ENCODE measurements around the gene ELOA.
"Not testable (repeated sequence)": the region's sequence is repeated elsewhere in the genome, so short reads cannot be mapped to it uniquely, and the experiment has no call there.

The ELOA gene

DNA sequence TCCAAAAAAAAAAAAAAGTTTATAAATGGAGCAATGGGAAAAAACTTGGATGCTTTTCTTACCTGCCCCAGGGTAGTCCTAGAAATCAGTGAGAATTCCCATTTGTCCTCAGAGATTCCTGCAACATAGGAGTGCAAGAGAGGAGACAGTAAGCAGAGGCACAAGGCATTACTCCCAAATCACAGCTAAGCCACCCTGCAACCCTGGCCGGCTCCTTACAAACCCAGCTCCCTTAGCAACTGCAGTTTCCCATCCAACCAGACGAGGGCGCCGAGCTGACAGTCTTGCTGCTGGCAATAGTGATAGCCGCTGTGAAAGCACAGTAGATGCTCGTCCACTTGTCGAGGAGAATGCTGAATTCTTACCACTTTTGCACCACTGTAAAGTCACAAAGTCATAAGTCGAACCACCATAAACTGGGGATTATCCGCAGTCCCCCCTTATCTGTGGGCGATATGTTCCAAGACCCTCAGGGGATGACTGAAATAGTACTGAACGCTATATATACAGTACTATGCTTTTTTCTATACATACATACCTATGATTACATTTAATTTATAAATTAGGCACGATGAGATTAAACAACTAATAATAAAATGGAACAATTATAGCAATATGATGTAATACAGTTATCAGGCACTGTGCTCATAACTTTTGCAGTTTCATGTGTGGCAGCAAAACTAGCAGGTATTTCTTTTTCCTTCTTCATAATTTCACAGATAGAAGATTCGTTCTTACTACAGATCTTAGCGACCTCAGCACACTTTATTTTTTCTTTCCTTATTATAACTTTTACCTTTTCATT is 29.0 kb downstream of the ELOA start:
- no peaks in the 10 kb centered on the region for H3K27me3 ChIP-seq (ENCODE audit: control insufficient read depth, insufficient read depth, low read length)

DNA sequence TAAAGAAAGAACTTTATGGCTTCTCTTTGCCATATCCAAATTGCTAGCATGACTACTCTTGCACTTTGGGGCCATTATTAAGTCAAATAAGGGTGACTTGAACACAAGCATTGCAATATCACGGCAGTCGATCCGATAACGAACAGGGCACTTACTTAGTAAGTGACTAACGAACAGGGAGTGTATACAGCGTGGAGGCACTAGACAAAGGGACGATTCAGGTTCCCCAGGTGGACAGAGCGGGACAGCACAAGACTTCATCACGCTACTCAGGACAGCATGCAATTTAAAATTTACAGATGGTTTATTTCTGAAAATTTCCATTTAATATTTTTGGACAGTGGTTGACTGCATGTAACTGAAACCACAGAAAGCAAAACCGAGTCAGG is 29.6 kb downstream of the ELOA start:
- Histone ChIP-seq H3K9me3 (replicated peaks; ENCODE audit: low read length) (no peaks in the 10 kb centered on the region), H3K4me2 (ENCODE audit: low read length) (no peak overlapping the region), H3K36me3 (ENCODE audit: insufficient read depth, low read length) (no peaks in the 10 kb centered on the region), H3K9ac (ENCODE audit: low read depth, low read length) (no peak overlapping the region), H3K4me3 (ENCODE audit: low read length) (no peak overlapping the region), H3K27me3 (ENCODE audit: control insufficient read depth, insufficient read depth, low read length) (no peaks in the 10 kb centered on the region), H3K4me1 (ENCODE audit: control insufficient read depth, insufficient read depth, low read length) (no peaks in the 10 kb centered on the region)

More for the DNA sequence above, 29.0 kb downstream of the ELOA start:
- no peaks in the 10 kb centered on the region for H3K36me3 ChIP-seq (ENCODE audit: insufficient read depth, low read length)
- H3K4me3 ChIP-seq (ENCODE audit: low read length): no peak overlapping the region
- no peaks in the 10 kb centered on the region for H3K9me3 ChIP-seq (replicated peaks; ENCODE audit: low read length)
- H3K4me2 ChIP-seq (ENCODE audit: low read length): peak overlapping the region; percentile 50
- no peaks in the 10 kb centered on the region for H3K4me1 ChIP-seq (ENCODE audit: control insufficient read depth, insufficient read depth, low read length)
- H3K9ac ChIP-seq (ENCODE audit: low read depth, low read length): no peak overlapping the region

GRCh38 chr1:23774174-23774880 is 31.1 kb downstream of the ELOA start:
- Histone ChIP-seq H3K27me3 (ENCODE audit: control insufficient read depth, insufficient read depth, low read length) (no peaks in the 10 kb centered on the region), H3K9me3 (replicated peaks; ENCODE audit: low read length) (no peaks in the 10 kb centered on the region)

GRCh38 chr1:23776217-23776616 is 32.9 kb downstream of the ELOA start:
- no peaks in the 10 kb centered on the region for H3K27me3 ChIP-seq (ENCODE audit: control insufficient read depth, insufficient read depth, low read length)
- no peak overlapping the region for H3K4me3 ChIP-seq (ENCODE audit: low read length)
- H3K36me3 ChIP-seq (ENCODE audit: insufficient read depth, low read length): no peaks in the 10 kb centered on the region
- H3K4me2 ChIP-seq (ENCODE audit: low read length): no peak overlapping the region
- H3K9ac ChIP-seq (ENCODE audit: low read depth, low read length): no peak overlapping the region
- no peaks in the 10 kb centered on the region for H3K9me3 ChIP-seq (replicated peaks; ENCODE audit: low read length)
- H3K4me1 ChIP-seq (ENCODE audit: control insufficient read depth, insufficient read depth, low read length): peaks cover 17% of the 10 kb centered on the region

More at GRCh38 chr1:23774174-23774880, 31.1 kb downstream of the ELOA start:
- no peak overlapping the region for H3K9ac ChIP-seq (ENCODE audit: low read depth, low read length)
- peaks cover 4% of the 10 kb centered on the region for H3K4me1 ChIP-seq (ENCODE audit: control insufficient read depth, insufficient read depth, low read length)
- no peak overlapping the region for H3K4me3 ChIP-seq (ENCODE audit: low read length)
- no peaks in the 10 kb centered on the region for H3K36me3 ChIP-seq (ENCODE audit: insufficient read depth, low read length)
- H3K4me2 ChIP-seq (ENCODE audit: low read length): no peak overlapping the region

GRCh38 chr1:23777979-23778814 is 34.9 kb downstream of the ELOA start, which contains the start of gene PITHD1:
Gene PITHD1, plus strand, starts transcription at chr1:23778418. Its CDS starts 98 bp downstream, at chr1:23778516.
- no peaks in the 10 kb centered on the region for H3K9me3 ChIP-seq (replicated peaks; ENCODE audit: low read length)
- H3K4me2 ChIP-seq (ENCODE audit: low read length): peak within 1 kb of the TSS; percentile 87
- H3K9ac ChIP-seq (ENCODE audit: low read depth, low read length): peak within 1 kb of the TSS; percentile 85
- peaks cover 17% of the 10 kb centered on the region for H3K4me1 ChIP-seq (ENCODE audit: control insufficient read depth, insufficient read depth, low read length)
- H3K4me3 ChIP-seq (ENCODE audit: low read length): peak within 1 kb of the TSS; percentile 82
- H3K36me3 ChIP-seq (ENCODE audit: insufficient read depth, low read length): peaks cover 4% of the 10 kb centered on the region
- H3K27me3 ChIP-seq (ENCODE audit: control insufficient read depth, insufficient read depth, low read length): no peaks in the 10 kb centered on the region

DNA sequence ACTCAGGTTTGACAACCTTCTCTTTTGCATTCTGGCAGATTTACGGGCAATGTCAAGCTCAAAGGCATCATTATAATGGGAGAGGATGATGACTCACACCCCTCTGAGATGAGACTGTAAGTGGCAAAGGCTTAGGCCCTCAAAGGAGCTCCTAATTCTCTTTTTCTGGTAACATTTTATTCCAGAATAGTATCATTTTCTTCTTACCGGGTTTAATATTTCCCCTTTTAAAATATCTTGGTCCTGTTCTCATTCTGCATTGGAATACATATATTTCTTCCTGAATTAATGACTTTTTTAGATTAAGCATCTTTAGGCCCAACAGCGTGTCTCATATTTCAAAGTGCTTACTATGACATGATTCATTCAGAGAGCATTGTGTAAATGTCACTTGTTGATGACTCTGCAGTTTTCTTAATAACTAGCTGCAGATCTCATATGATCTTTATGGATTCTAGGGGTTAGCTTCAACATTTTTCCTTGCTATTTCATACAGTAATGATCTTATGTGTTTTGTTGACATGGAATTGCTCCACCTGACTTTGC is 36.6 kb downstream of the ELOA start:
- no peaks in the 10 kb centered on the region for H3K27me3 ChIP-seq (ENCODE audit: control insufficient read depth, insufficient read depth, low read length)
- H3K4me3 ChIP-seq (ENCODE audit: low read length): peak overlapping the region; percentile 82
- H3K4me2 ChIP-seq (ENCODE audit: low read length): peak overlapping the region; percentile 86
- H3K4me1 ChIP-seq (ENCODE audit: control insufficient read depth, insufficient read depth, low read length): peaks cover 17% of the 10 kb centered on the region
- H3K9me3 ChIP-seq (replicated peaks; ENCODE audit: low read length): no peaks in the 10 kb centered on the region
- H3K36me3 ChIP-seq (ENCODE audit: insufficient read depth, low read length): peaks cover 15% of the 10 kb centered on the region
- peak overlapping the region; percentile 85 for H3K9ac ChIP-seq (ENCODE audit: low read depth, low read length)

DNA sequence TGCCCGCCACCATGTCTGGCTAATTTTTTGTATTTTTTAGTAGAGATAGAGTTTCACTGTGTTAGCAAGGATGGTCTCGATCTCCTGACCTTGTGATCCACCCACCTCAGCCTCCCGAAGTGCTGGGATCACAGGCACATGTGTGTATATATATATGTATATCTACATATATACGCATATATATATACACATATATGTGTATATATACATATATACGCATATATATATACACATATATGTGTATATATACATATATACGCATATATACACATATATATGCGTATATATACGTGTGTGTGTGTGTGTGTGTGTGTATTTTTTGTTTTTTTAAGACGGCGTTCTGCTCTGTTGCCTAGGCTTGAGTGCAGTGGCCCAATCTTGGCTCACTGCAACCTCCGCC is 39.9 kb downstream of the ELOA start:
- not testable (repeated sequence) for H3K27me3 ChIP-seq (ENCODE audit: control insufficient read depth, insufficient read depth, low read length); H3K4me2 ChIP-seq (ENCODE audit: low read length)

GRCh38 chr1:23784846-23785245 is 41.6 kb downstream of the ELOA start:
- H3K9ac ChIP-seq (ENCODE audit: low read depth, low read length): no peak overlapping the region
- no peaks in the 10 kb centered on the region for H3K27me3 ChIP-seq (ENCODE audit: control insufficient read depth, insufficient read depth, low read length)
- peaks cover 51% of the 10 kb centered on the region for H3K36me3 ChIP-seq (ENCODE audit: insufficient read depth, low read length)
- no peak overlapping the region for H3K4me3 ChIP-seq (ENCODE audit: low read length)
- H3K4me2 ChIP-seq (ENCODE audit: low read length): no peak overlapping the region
- peaks cover 14% of the 10 kb centered on the region for H3K4me1 ChIP-seq (ENCODE audit: control insufficient read depth, insufficient read depth, low read length)
- H3K9me3 ChIP-seq (replicated peaks; ENCODE audit: low read length): no peaks in the 10 kb centered on the region

More for the DNA sequence above, 39.9 kb downstream of the ELOA start:
- not testable (repeated sequence) for H3K9ac ChIP-seq (ENCODE audit: low read depth, low read length); H3K4me3 ChIP-seq (ENCODE audit: low read length); H3K9me3 ChIP-seq (replicated peaks; ENCODE audit: low read length)
- H3K4me1 ChIP-seq (ENCODE audit: control insufficient read depth, insufficient read depth, low read length): peaks cover 17% of the 10 kb centered on the region
- peaks cover 41% of the 10 kb centered on the region for H3K36me3 ChIP-seq (ENCODE audit: insufficient read depth, low read length)

- Histone ChIP-seq H3K27me3 (ENCODE audit: control insufficient read depth, insufficient read depth, low read length) (no peaks in the 10 kb centered on the region), H3K9ac (ENCODE audit: low read depth, low read length) (no peak overlapping the region), H3K36me3 (ENCODE audit: insufficient read depth, low read length) (peaks cover 47% of the 10 kb centered on the region), H3K4me3 (ENCODE audit: low read length) (no peak overlapping the region), H3K4me2 (ENCODE audit: low read length) (no peak overlapping the region), H3K9me3 (replicated peaks; ENCODE audit: low read length) (no peaks in the 10 kb centered on the region), H3K4me1 (ENCODE audit: control insufficient read depth, insufficient read depth, low read length) (peaks cover 21% of the 10 kb centered on the region)
Observed at GRCh38 chr1:23787701-23788100, 44.4 kb downstream of the ELOA start.

GRCh38 chr1:23788695-23789094 is 45.4 kb downstream of the ELOA start:
- no peak overlapping the region for H3K9ac ChIP-seq (ENCODE audit: low read depth, low read length)
- peaks cover 28% of the 10 kb centered on the region for H3K4me1 ChIP-seq (ENCODE audit: control insufficient read depth, insufficient read depth, low read length)
- H3K4me3 ChIP-seq (ENCODE audit: low read length): no peak overlapping the region
- no peaks in the 10 kb centered on the region for H3K27me3 ChIP-seq (ENCODE audit: control insufficient read depth, insufficient read depth, low read length)
- H3K36me3 ChIP-seq (ENCODE audit: insufficient read depth, low read length): peaks cover 54% of the 10 kb centered on the region
- no peaks in the 10 kb centered on the region for H3K9me3 ChIP-seq (replicated peaks; ENCODE audit: low read length)
- H3K4me2 ChIP-seq (ENCODE audit: low read length): no peak overlapping the region

Measured in skeletal muscle satellite cell (primary cell).